SHP77 treated with DMSO at 0.1 percent for 48 hours (cell line): ENCODE measurements around the gene FAM53B.

Source experiments
- DNase-seq: peaks from one replicate; lab custom pipeline; 2025; lab: John Stamatoyannopoulos, UW

Gene FAM53B

DNA sequence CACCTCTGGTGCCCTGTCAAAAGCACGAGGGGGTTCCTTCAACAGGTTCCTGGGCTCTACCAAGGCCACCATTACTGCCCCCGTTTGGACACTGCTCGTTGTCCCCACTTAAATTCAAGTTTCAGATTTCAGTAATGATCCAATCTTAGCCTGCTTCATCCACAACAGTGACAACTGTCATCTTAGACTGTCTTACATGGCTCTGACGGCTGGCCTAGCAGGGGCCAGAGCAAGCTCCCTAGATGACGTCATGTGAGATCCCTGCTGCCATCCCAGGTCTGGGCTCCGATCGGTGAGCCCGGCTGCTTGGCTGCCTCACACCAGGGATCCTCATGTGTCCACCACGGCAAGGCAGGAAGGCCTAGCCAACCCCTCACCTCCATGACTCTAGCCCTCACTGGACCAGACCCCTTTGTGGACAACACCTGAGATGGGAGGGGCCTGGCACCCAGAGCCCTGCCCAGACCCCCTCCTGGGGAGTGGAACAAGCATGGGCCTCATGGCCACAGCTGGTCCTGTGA, 82.5 kb downstream of the FAM53B start:
- DNase-seq = no peak

DNA sequence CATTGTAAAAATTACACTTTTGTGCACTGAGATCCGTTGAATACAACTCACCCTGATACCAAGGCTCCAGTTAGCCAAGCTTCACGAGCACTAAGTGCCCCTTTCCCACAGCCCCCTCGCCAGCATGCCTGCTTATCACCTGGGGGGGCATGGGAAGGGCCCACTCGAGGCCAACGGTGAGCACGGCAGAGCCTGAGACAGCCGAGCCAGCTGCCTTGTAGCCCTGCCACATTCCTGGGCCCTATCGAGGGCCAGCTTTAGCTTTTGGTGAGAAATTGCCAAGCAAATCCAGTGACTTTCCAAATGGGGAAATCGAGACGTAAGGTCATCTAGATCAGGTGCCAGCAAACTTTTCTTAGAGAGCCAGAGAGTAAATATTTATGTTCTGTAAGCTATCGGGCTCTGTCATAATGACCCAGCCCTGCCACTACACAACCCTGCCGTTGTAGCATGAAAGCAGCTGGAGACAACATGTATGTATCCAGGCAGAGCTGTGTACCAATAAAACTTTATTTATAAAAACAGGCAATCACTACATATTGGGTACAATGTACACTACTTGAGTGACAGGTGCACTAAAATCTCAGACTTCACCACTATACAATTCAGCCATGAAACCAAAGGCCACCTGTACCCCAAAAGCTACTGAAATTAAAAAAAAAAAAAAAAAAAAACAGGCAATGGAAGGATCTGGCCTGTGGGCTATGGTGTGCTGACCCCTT, 83.6 kb downstream of the FAM53B start:
- no peak for DNase-seq

DNA sequence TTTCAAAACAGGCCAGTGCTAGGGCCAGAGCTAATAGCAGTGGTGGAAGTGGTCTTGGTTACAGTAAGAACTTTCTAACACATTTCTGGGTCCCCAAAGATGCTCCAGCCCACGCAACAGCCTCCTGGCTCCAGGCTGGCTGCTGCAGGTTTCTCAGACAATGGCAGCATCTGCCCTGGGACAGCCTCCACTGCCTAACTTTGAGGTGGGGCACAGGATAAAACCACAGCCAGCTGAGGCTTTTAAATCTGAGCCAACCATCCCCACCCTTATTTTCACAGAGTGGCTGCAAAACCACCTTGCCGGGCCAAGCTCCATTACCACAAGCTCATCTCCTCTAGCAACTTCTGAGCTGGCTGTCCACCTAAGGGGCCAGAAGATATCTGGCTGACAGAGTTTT, 84.8 kb downstream of the FAM53B start:
- DNase-seq = no peak

DNA sequence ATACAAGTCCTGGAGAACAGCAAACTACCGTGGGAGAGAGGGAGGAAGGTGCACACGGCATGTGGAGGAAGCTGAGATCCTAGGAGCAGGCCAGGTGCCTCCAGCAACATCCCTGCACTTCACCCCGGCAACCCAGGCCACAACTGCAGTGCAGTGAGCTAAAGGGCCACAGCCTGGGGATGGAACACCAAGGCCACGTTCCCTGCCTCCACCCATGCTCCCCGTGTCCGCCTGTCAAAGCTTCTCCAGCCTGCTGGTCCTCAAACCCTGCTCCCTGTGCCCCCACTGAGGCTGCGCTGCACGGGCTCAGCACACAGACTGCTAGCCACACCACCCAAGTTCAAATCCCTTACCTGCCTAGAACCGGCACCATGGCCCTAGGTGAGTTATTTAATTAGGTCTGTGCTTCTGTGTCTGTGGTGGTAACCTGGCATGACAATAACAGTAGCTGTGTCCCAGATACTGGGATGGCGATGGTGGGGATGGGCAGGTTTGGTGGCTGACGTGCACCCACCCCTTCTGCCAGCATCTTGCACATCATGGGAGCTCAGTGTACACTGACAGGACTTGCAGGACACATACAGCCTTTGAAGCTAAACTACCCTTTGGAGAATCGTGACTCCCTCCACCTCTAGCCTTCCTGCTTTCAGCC, 85.5 kb downstream of the FAM53B start:
- DNase-seq = no peak

DNA sequence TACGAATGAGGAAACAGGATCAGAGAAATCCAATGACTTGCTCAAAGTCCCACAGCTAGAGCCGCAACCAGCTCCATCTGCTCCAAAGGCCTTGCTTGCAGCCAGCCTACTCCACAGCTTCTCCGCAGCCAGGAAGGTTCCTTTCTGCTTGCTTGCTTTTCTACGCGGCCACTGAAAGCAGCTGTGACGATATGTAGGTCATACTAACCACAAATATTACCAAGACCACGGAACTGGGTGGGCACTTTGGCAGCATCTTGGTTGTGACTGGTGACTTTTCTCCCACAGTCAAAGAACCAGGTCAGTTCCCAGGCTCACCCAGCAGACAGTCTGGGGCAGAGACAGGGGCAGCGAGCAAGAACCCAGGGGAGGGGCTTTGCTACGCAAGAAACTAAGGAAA, 86.4 kb downstream of the FAM53B start:
- DNase-seq = no peak

DNA sequence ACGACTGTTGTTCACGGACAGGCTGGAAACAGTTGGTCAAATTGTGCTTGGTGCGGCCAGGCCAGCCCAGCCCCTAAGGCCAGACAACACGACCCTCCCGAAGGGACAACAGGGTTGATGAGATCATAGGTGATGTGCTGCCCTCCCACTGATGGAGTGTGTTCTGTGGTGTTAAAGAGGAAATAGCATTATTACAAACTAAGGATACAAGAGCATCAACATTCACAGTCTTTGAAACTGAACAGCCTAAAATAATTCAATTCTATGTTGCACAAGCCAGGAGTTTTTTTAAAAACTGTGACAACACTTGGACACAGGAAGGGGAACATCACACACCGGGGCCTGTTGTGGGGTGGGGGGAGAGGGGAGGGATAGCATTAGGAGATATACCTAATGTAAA, 87.6 kb downstream of the FAM53B start:
- no peak for DNase-seq

DNA sequence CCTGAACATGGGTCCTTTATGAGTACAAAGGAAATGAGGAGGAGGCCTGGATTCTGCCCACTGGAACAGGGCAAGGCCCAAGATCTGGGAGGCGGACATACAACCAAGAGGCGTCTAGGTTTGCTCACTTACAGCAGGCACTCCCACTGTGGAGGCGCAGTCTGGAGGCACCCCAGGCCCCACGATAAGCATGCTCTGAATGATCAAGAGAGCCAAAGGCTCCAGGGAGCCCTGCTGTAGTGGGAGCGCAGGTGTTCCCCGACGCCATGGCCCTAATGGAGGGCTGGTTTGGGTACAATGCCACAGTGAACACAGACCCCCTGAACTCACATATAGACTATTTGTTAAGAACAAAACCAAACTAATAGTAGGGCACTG, 88.1 kb downstream of the FAM53B start:
- no peak for DNase-seq

DNA sequence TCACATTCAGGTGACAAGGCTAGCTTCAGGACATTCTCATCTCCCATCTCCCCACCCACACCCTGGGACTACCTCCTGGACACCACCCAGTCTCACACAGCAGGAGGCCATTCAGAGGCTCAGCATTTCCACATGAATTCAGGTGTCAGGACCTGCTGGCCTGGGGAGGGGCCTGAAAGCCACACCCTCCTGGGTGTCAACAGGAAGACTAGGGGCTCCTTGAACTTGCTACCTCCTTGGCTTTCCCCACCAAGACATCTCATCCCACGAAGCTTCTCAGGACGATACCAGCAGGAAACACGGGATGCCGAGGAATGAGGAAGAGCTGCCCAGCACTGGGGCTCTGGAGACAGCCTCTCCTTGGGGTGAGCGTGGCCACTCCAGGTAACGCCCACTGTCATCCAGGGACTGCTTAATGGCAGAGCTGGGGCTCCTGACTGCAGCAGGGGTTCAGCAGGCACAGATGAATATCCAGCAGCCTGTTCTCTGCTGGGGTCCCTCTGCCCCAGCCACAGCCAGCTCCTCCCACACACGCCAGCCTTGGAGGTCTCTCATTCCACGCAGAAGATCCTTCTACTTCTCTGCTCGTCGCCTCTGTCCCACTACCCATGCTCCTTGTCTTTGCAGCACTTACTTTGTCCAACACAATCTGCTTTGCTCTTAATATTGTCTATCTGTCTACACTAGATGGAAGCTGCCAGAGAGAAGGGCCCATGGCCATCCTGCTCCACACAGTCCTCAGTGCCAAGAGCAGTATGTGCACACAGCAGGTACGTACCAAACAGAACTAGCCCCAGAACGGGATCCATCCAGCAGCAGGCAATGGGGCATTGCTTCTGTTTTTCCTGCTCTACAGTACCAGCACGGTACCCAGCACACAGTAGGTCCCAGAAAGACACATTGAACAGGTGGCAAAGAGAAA, 88.7 kb downstream of the FAM53B start:
- DNase-seq = no peak

DNA sequence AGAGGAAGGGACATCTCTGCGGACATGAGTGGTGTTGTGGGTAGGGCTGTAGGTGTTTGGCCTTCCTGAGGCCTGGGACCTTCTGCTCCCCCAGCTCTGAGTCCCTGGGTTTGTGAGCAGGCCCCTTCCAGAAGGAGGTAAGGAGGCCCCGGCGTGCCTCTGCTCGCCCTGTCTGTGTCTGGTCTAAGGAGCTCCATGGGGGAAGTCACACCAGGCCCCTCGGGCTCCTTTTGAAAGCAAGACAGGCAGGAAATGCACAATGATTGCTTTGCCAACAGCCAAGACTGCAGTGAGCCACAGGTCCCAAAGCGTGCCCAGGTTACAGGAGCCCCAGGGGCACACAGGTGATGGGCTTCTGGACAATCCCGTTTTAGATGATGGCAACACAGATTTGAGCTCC, 89.5 kb downstream of the FAM53B start:
- DNase-seq = no peak

DNA sequence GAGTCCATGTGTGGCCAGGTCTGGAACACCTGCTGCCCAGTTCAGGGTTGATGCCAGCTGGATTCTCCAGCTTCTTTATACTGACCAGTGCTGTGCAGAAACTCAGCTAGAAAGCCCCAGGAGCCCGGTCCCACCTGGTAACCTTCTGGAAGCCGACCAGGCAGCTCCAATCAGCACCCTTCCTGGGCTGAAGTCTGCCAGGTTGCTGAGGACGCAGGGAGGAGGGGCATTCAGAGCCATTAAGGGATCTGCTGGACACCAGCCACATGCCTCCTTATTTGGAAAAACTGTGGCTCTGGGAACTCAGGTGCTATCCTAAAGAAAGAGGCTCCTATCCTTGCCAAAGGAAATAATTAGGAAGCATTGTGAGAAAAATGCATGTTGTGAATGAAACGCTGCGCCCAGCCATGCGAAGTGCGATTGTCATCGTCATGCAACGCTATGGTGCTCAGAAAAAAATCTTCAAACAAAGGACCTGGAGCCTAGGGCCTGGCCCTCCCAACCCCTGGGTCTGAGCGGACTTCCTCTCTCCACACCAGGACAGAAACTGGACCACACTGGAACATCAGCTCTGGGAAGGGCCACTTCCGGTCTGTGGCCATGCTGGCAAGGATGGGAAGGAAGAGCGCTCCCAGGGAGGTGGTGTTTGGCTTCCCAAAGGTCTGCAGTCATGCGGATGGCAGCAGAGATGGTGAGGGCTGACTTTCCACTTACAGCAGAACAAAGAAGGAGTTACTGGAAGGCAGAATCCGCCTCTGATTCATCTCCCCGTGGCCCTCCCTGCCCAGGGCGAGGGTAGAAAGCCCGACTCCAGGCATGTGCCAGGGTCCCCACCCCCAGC, 90.1 kb downstream of the FAM53B start:
- no peak for DNase-seq

DNA sequence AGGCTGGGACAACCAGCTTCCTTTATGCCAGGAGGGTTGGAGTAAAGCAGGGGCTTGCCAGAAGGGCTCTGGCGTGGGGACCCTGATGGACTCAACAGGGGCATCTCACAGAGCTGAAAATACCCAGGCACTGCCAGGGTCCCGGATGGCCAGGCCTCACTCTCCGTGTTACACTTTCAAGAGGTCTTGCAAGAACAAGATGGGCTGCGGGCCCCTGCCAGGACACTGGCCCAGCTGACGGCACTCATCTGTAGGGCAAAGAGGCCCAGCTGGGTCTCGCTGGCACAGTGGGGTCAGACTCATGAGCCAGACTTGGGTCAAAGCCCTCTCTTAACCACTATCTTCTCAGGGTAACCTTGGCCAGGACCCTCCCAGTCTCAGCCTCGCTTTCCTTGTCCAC, 90.9 kb downstream of the FAM53B start:
- no peak for DNase-seq

DNA sequence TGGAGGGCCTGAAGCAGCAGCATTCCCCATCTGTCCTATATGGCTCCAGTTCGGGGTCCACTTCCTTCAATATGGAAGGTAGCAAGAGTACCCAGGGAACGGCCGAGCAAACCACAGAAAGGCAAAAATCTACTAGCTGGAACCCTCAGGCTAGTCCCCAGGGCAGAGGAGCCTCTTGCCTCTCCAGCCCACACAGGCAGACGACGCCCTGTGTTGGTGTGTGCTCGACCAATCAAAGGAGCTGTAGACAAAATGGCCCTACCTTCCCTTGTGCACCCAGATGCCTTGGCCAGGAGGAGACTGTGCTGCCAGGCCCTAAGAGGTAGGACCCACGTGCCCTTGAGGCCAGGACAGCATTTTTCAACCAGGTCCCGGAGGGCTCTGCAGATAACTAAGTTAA, 91.5 kb downstream of the FAM53B start:
- DNase-seq = no peak

DNA sequence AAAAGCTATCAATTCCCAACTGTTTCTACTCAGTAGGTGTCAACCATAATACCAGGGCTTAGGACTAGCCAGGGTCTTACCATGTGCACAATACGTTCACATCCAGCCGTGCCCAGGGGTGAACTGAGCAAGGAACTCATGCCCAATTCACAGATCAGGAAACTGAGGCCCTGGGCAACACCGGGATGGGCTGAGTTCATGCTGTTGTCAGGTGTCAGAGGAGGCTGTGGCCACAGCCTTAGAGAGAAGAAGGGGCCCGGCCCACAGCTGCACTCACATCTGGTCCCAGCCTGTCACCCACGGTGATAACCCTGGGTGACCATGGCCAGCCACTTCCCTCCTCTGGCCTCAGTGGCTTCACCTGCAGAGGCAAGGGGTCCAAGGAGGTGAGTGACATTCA, 92.0 kb downstream of the FAM53B start:
- no peak for DNase-seq

DNA sequence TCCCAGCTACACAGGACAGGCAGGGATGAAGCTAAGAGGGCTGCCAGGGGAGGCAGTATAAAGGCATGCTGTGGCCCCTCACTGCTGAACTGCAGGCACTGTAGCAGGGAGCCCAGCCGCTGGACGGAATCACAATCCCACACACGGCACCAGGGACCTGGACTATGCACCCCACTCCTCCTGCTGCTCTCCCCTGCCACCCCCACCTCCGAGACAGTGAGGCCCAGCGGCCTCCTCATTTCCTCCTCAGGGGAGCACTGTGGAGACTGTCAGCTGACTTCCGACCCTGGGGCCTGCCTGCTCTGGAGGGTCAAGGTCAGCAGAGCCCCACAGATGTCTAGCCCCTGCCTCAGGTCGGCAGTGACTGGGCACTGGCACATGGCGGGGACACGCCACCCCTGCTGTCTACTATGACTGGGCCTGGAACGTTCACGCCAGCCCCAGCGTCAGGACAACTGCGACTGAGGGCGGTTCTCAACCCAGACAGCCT, 92.7 kb downstream of the FAM53B start:
- no peak for DNase-seq

DNA sequence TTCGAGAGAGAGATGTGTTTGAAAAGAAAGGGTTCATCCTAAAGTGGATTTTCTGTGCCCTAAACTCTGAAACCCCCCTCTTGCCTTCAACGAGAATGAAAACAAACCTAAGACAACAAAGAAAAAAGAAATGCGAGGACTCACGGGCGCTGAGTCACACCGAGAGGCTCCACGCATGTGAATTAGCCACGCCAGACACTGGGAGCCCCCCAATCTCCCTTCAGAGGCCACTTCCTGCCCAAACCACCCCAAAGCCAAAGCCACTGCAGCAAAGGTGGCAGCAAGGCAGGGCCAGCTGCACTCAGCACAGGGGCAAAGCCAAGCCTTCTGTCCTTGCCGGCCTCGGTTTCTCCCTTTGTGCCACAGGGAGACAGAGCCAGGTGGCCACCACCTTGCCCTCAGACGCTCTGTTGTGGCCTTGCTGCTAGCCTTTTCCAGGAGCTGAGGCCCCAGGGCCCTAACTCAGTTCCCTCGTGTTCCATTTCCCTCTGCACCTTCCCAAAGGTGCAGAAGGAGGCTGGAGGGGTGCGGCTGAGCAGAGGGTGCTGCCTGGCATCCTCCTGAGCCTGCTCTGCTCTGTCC, 93.3 kb downstream of the FAM53B start:
- DNase-seq = no peak

DNA sequence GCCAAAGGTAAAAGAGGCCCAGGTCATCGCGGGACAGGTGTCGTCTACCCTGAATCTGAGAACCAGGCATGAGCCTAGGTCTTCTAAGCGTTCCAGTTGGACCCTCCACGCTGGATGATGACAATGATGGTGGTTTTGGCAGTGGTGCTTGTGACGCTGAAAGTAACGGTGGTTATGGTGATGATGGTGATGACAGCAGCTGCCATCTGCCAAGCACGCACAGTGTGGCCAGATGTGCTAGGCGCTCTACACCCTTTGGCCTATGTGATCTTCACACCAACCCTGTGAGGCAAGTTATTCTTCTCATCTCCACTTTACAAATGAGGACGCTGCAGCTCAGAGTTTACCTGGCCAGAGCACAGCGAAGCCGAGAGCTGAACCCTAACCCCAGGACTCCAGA, 93.9 kb downstream of the FAM53B start:
- DNase-seq = no peak

DNA sequence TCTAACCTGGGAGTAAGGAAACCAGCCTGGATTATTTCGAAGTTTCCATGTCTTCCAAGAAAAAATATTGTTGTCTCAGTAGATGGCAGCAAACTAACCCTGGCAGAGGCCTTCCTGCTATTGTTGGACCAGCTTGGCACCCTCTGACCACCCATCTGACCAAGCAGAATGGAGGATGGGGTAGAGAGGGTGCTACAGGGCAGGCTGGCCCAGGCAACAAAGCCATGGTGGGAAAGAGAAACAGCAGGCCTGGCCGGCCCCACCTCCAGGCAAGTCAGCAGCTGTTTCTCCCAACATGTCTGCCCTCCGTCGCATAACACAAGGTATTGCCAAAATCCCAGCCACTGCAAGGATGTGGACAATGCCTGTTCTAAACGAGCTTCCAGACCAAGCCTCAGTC, 95.0 kb downstream of the FAM53B start:
- DNase-seq = no peak

DNA sequence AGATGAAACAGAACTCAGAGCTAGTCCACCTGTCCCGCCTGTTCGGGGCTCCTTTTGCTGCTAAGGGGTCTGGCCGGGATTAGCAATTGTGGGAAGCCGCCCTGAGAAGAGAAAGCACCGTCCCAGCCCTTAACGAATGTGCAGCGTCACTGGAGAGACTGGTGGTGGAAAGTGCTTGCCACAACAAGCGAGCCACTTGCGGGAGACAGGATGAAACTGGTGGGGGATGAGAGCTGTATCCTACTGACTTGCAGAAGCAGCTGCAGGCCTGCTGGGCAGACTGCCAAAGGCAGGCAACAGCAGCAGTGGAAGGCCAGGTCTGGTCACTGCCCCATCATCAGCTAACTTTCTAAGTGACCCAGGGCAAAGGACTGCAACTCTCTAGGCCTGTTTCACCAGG, 95.4 kb downstream of the FAM53B start:
- DNase-seq = peak; percentile 91

DNA sequence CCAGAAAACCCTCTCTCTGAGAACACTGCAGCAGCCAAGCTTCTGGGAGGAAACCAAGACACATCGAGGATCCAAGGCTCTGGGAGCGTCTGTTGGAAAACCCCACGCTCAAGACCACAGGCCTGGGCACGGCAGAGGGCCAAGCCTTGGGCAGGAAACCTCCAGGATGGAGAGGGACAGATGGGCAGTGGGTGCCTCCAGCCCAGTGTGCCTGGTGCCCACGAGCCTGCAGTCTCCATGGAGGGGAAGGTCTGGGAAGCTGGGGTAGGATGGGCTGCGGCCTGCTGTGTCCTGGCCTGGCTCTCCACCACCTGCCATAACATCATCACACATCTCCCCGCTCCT, 96.1 kb downstream of the FAM53B start:
- DNase-seq = no peak

DNA sequence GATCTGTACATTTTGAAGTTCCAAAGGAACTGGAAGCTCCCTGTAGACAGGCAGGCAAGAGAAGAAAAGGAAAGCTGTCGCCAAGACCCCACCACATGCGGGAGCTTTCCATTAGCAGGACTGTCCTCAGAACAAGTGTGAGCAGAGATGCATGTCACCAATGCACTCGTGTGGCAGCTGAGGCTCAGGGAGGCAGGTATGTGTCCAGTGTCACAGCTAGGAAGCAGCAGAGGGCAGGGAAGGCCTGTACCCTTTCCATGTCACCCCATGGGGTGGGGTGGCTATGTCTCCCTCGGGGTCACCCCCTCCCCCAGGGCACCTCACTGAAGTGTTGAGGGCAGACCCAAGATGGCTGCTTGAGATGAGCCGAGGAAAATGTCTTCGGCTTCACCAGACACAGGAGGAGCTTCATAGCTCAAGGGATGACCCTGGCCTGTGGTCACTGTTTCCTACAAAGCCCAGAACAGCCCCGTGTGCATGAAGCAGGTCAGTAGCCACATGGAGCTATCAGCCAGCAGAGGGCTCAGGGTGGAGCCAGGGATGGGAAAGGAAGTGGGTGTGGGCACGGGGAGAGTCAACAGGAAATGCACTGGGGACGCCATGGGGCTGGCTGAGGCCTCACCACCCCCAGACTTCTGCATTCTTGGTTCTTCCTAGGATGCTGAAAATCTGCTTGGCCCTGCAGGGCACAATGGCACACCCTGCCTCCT, 96.6 kb downstream of the FAM53B start:
- DNase-seq = peak; percentile 13
